HEK293 (cell line): ENCODE results near the gene SOX12.

Experiments used
- BCL11A ChIP-seq: fragments of 450-650 bp; formaldehyde crosslinking; IDR thresholded peaks from 2 replicates; pipeline ENCODE4 v1.5.1; 2016; ENCODE audit warnings: low read depth, missing biosample characterization, missing genetic modification characterization
- IKZF3 ChIP-seq: fragments of 450-650 bp; IDR thresholded peaks from 2 replicates; pipeline ENCODE4 v1.5.0; 2018; ENCODE audit warnings: missing biosample characterization, mild to moderate bottlenecking, missing genetic modification characterization, moderate library complexity
- PRDM1 ChIP-seq: fragments of 450-650 bp; formaldehyde crosslinking; IDR thresholded peaks from 2 replicates; pipeline ENCODE4; 2016; ENCODE audit warnings: missing biosample characterization, missing genetic modification characterization
- SALL2 ChIP-seq: fragments of 450-650 bp; formaldehyde crosslinking; IDR thresholded peaks from 2 replicates; pipeline ENCODE4 v1.5.0; 2017; ENCODE audit warnings: missing biosample characterization, mild to moderate bottlenecking, missing genetic modification characterization, borderline replicate concordance
- TCF7L2 ChIP-seq: IDR thresholded peaks from 2 replicates; pipeline ENCODE4 v1.6.1; 2011; ENCODE audit warnings: low read depth, mild to moderate bottlenecking, inconsistent platforms, low read length, moderate library complexity, borderline replicate concordance
- TRIM28 ChIP-seq: IDR thresholded peaks from 2 replicates; pipeline ENCODE4 v1.6.1; 2011; ENCODE audit warnings: low read length, control low read depth, borderline replicate concordance
- ZBTB1 ChIP-seq: fragments of 450-650 bp; formaldehyde crosslinking; IDR thresholded peaks from 2 replicates; pipeline ENCODE4 v1.5.1; 2016; ENCODE audit warnings: missing biosample characterization, missing genetic modification characterization
- ZFP69B ChIP-seq: fragments of 450-650 bp; formaldehyde crosslinking; IDR thresholded peaks from 2 replicates; pipeline ENCODE4 v1.5.1; 2016; ENCODE audit warnings: missing biosample characterization, missing genetic modification characterization
- ZIC2 ChIP-seq: fragments of 450-650 bp; formaldehyde crosslinking; IDR thresholded peaks from 2 replicates; pipeline ENCODE4 v1.5.1; 2016; ENCODE audit warnings: missing biosample characterization, missing genetic modification characterization
- ZNF132 ChIP-seq: fragments of 450-650 bp; formaldehyde crosslinking; IDR thresholded peaks from 2 replicates; pipeline ENCODE4 v1.5.1; 2017; ENCODE audit warnings: missing biosample characterization, missing genetic modification characterization, borderline replicate concordance
- ZNF266 ChIP-seq: fragments of 450-650 bp; formaldehyde crosslinking; IDR thresholded peaks from 2 replicates; pipeline ENCODE4 v1.5.1; 2016; ENCODE audit warnings: missing biosample characterization, missing genetic modification characterization, low read depth
- ZNF292 ChIP-seq: fragments of 450-650 bp; formaldehyde crosslinking; IDR thresholded peaks from 2 replicates; pipeline ENCODE4 v1.5.1; 2016; ENCODE audit warnings: low read depth, missing biosample characterization, missing genetic modification characterization, borderline replicate concordance
- ZNF341 ChIP-seq: fragments of 450-650 bp; formaldehyde crosslinking; IDR thresholded peaks from 2 replicates; pipeline ENCODE4; 2016; ENCODE audit warnings: low read depth, missing biosample characterization, missing genetic modification characterization
- ZNF366 ChIP-seq: fragments of 450-650 bp; formaldehyde crosslinking; conservative IDR thresholded peaks from 2 replicates; pipeline ENCODE4 v1.5.1; 2016; ENCODE audit warnings: missing biosample characterization, missing genetic modification characterization
- ZNF433 ChIP-seq: fragments of 450-650 bp; formaldehyde crosslinking; IDR thresholded peaks from 2 replicates; pipeline ENCODE4 v1.5.1; 2016; ENCODE audit warnings: missing biosample characterization, missing genetic modification characterization, low read depth
- ZNF544 ChIP-seq: fragments of 450-650 bp; formaldehyde crosslinking; IDR thresholded peaks from 2 replicates; pipeline ENCODE4 v1.5.0; 2017; ENCODE audit warnings: missing biosample characterization, missing genetic modification characterization
- ZNF585B ChIP-seq: fragments of 450-650 bp; formaldehyde crosslinking; IDR thresholded peaks from 2 replicates; pipeline ENCODE4 v1.5.1; 2016; ENCODE audit warnings: missing biosample characterization, missing genetic modification characterization
- ZNF610 ChIP-seq: fragments of 450-650 bp; formaldehyde crosslinking; IDR thresholded peaks from 2 replicates; pipeline ENCODE4 v1.5.1; 2016; ENCODE audit warnings: missing biosample characterization, missing genetic modification characterization, borderline replicate concordance
- ZSCAN16 ChIP-seq: fragments of 450-650 bp; formaldehyde crosslinking; IDR thresholded peaks from 2 replicates; pipeline ENCODE4 v1.5.1; 2016; ENCODE audit warnings: missing biosample characterization, missing genetic modification characterization
- ZSCAN23 ChIP-seq: fragments of 450-650 bp; formaldehyde crosslinking; IDR thresholded peaks from 2 replicates; pipeline ENCODE4 v1.5.1; 2016; ENCODE audit warnings: missing biosample characterization, missing genetic modification characterization
- ZSCAN30 ChIP-seq: fragments of 450-650 bp; IDR thresholded peaks from 2 replicates; pipeline ENCODE4 v1.5.1; 2018; ENCODE audit warnings: missing biosample characterization, mild to moderate bottlenecking, missing genetic modification characterization, moderate library complexity
- TF ChIP-seq, protein P1 (sequence below): fragments of 450-650 bp; formaldehyde crosslinking; IDR thresholded peaks from 2 replicates; pipeline ENCODE4 v1.5.1; 2016; ENCODE audit warnings: missing biosample characterization, missing genetic modification characterization
- TF ChIP-seq, protein P2 (sequence below): fragments of 450-650 bp; formaldehyde crosslinking; IDR thresholded peaks from 2 replicates; pipeline ENCODE4 v1.5.1; 2016; ENCODE audit warnings: missing biosample characterization, missing genetic modification characterization
- TF ChIP-seq, protein P3 (sequence below): fragments of 450-650 bp; formaldehyde crosslinking; IDR thresholded peaks from 2 replicates; pipeline ENCODE4 v1.5.1; 2016; ENCODE audit warnings: missing biosample characterization, missing genetic modification characterization
- TF ChIP-seq, protein P4 (sequence below): fragments of 450-650 bp; formaldehyde crosslinking; IDR thresholded peaks from 2 replicates; pipeline ENCODE4 v1.5.1; 2016; ENCODE audit warnings: missing biosample characterization, missing genetic modification characterization
- TF ChIP-seq, protein P5 (sequence below): fragments of 450-650 bp; formaldehyde crosslinking; IDR thresholded peaks from 2 replicates; pipeline ENCODE4 v1.5.1; 2016; ENCODE audit warnings: missing biosample characterization, missing genetic modification characterization

Gene SOX12

DNA sequence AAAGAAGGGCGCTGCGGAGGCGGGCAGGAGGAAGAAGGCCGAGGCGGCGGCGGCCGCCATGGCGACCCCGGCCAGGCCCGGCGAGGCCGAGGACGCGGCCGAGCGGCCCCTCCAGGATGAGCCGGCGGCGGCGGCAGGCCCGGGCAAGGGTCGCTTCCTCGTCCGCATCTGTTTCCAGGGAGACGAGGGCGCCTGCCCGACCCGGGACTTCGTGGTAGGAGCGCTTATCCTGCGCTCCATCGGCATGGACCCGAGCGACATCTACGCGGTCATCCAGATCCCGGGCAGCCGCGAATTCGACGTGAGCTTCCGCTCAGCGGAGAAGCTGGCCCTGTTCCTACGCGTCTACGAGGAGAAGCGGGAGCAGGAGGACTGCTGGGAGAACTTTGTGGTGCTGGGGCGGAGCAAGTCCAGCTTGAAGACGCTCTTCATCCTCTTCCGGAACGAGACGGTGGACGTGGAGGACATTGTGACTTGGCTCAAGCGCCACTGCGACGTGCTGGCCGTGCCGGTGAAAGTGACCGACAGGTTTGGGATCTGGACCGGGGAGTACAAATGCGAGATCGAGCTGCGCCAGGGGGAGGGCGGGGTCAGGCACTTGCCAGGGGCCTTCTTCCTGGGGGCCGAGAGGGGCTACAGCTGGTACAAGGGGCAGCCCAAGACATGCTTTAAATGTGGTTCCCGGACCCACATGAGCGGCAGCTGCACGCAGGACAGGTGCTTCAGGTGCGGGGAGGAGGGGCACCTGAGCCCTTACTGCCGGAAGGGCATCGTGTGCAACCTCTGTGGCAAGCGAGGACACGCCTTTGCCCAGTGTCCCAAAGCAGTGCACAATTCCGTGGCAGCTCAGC is 27.2 kb upstream of the SOX12 start (continued):
- TF ChIP-seq, protein P1, sequence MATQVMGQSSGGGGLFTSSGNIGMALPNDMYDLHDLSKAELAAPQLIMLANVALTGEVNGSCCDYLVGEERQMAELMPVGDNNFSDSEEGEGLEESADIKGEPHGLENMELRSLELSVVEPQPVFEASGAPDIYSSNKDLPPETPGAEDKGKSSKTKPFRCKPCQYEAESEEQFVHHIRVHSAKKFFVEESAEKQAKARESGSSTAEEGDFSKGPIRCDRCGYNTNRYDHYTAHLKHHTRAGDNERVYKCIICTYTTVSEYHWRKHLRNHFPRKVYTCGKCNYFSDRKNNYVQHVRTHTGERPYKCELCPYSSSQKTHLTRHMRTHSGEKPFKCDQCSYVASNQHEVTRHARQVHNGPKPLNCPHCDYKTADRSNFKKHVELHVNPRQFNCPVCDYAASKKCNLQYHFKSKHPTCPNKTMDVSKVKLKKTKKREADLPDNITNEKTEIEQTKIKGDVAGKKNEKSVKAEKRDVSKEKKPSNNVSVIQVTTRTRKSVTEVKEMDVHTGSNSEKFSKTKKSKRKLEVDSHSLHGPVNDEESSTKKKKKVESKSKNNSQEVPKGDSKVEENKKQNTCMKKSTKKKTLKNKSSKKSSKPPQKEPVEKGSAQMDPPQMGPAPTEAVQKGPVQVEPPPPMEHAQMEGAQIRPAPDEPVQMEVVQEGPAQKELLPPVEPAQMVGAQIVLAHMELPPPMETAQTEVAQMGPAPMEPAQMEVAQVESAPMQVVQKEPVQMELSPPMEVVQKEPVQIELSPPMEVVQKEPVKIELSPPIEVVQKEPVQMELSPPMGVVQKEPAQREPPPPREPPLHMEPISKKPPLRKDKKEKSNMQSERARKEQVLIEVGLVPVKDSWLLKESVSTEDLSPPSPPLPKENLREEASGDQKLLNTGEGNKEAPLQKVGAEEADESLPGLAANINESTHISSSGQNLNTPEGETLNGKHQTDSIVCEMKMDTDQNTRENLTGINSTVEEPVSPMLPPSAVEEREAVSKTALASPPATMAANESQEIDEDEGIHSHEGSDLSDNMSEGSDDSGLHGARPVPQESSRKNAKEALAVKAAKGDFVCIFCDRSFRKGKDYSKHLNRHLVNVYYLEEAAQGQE (tag by site-specific recombination), result no peak
- TF ChIP-seq ZBTB1 (tag by site-specific recombination) (no peak), TRIM28 (no peak), ZSCAN16 (no peak), ZSCAN30 (tag by site-specific recombination) (no peak; the same call in 1 of the 2 replicates), ZNF341 (tag by site-specific recombination) (peak; percentile 72), TCF7L2 (no peak), ZNF585B (no peak), ZNF544 (tag by site-specific recombination) (no peak), ZNF266 (tag by site-specific recombination) (no peak), PRDM1 (no peak), ZNF610 (tag by site-specific recombination) (peak; percentile 30; the same call in 1 of the 2 replicates), ZSCAN23 (tag by site-specific recombination) (no peak), IKZF3 (tag by site-specific recombination) (no peak), ZNF433 (tag by site-specific recombination) (no peak), SALL2 (tag by site-specific recombination) (no peak), ZNF366 (no peak), ZFP69B (tag by site-specific recombination) (no peak), ZNF132 (no peak), ZNF292 (tag by site-specific recombination) (no peak), BCL11A (tag by site-specific recombination) (peak; percentile 42; the same call in 1 of the 2 replicates), ZIC2 (tag by site-specific recombination) (no peak)
- TF ChIP-seq, protein P2, sequence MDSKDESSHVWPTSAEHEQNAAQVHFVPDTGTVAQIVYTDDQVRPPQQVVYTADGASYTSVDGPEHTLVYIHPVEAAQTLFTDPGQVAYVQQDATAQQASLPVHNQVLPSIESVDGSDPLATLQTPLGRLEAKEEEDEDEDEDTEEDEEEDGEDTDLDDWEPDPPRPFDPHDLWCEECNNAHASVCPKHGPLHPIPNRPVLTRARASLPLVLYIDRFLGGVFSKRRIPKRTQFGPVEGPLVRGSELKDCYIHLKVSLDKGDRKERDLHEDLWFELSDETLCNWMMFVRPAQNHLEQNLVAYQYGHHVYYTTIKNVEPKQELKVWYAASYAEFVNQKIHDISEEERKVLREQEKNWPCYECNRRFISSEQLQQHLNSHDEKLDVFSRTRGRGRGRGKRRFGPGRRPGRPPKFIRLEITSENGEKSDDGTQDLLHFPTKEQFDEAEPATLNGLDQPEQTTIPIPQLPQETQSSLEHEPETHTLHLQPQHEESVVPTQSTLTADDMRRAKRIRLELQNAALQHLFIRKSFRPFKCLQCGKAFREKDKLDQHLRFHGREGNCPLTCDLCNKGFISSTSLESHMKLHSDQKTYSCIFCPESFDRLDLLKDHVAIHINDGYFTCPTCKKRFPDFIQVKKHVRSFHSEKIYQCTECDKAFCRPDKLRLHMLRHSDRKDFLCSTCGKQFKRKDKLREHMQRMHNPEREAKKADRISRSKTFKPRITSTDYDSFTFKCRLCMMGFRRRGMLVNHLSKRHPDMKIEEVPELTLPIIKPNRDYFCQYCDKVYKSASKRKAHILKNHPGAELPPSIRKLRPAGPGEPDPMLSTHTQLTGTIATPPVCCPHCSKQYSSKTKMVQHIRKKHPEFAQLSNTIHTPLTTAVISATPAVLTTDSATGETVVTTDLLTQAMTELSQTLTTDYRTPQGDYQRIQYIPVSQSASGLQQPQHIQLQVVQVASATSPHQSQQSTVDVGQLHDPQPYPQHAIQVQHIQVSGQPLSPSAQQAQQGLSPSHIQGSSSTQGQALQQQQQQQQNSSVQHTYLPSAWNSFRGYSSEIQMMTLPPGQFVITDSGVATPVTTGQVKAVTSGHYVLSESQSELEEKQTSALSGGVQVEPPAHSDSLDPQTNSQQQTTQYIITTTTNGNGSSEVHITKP (tag by site-specific recombination), result no peak
- TF ChIP-seq, protein P3, sequence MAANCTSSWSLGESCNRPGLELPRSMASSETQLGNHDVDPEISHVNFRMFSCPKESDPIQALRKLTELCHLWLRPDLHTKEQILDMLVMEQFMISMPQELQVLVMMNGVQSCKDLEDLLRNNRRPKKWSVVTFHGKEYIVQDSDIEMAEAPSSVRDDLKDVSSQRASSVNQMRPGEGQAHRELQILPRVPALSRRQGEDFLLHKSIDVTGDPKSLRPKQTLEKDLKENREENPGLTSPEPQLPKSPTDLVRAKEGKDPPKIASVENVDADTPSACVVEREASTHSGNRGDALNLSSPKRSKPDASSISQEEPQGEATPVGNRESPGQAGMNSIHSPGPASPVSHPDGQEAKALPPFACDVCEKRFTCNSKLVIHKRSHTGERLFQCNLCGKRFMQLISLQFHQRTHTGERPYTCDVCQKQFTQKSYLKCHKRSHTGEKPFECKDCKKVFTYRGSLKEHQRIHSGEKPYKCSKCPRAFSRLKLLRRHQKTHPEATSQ (tag by site-specific recombination), result no peak
- TF ChIP-seq, protein P4, sequence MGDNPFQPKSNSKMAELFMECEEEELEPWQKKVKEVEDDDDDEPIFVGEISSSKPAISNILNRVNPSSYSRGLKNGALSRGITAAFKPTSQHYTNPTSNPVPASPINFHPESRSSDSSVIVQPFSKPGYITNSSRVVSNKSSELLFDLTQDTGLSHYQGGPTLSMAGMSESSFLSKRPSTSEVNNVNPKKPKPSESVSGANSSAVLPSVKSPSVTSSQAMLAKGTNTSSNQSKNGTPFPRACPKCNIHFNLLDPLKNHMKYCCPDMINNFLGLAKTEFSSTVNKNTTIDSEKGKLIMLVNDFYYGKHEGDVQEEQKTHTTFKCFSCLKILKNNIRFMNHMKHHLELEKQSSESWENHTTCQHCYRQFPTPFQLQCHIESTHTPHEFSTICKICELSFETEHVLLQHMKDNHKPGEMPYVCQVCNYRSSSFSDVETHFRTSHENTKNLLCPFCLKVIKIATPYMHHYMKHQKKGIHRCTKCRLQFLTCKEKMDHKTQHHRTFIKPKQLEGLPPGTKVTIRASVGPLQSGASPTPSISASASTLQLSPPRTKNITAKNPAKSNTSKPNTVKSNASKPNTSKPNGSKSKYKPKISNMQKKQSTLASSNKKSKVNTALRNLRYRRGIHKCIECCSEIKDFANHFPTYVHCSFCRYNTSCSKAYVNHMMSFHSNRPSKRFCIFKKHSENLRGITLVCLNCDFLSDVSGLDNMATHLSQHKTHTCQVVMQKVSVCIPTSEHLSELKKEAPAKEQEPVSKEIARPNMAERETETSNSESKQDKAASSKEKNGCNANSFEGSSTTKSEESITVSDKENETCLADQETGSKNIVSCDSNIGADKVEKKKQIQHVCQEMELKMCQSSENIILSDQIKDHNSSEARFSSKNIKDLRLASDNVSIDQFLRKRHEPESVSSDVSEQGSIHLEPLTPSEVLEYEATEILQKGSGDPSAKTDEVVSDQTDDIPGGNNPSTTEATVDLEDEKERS (tag by site-specific recombination), result no peak
- TF ChIP-seq, protein P5, sequence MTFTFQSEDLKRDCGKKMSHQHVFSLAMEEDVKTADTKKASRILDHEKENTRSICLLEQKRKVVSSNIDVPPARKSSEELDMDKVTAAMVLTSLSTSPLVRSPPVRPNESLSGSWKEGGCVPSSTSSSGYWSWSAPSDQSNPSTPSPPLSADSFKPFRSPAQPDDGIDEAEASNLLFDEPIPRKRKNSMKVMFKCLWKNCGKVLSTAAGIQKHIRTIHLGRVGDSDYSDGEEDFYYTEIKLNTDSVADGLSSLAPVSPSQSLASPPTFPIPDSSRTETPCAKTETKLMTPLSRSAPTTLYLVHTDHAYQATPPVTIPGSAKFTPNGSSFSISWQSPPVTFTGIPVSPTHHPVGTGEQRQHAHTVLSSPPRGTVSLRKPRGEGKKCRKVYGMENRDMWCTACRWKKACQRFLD (tag by site-specific recombination), result no peak
